GM12875 (cell line): ENCODE data around the gene ACTR2.

Experiments
- H3K4me3 ChIP-seq: one replicate; pipeline ENCODE4 v1.5.1; 2011; ENCODE audit warnings: low read depth, low read length, control low read depth
- TF ChIP-seq, protein P1 (sequence below): IDR thresholded peaks from 2 replicates; pipeline ENCODE4 v1.5.1; 2011; ENCODE audit warnings: low read depth, mild to moderate bottlenecking, control low read depth, inconsistent platforms, low read length, moderate library complexity, borderline replicate concordance; ENCODE audit not compliant: insufficient read depth

The ACTR2 gene

DNA sequence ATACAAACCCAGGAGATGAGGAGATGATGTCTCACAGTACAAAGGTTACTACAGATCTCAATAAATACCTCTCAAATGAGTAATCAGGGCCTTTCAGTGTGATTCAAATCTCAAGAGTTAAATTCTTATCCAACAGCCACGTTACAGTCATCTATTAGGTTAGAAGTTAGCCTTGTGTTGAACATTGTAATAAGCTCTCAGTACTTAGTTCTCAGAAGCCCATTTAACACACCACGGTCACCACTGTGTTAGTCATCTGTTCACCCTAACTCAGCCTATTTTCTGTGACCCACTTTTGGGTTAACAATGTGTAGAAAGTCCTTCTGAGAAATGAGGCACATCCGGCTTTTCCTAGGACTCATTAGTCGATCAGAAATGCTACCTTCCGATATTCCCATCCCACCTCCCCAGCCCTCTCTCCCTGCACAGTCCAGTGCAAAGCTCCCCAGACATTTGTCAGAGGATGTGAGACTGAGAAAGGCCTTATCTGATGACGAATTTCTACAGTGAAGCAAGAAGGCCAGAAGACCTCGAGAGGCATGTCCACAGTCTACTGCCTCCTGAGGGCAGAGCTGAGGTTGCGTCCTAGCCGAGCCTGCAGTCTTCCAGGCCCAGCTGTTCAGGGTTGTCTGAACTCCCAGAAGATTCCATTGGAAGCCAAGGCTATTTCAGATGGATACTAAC is 92.6 kb downstream of the ACTR2 start:
- H3K4me3 ChIP-seq, result no peak overlapping the region
- TF ChIP-seq, protein P1, sequence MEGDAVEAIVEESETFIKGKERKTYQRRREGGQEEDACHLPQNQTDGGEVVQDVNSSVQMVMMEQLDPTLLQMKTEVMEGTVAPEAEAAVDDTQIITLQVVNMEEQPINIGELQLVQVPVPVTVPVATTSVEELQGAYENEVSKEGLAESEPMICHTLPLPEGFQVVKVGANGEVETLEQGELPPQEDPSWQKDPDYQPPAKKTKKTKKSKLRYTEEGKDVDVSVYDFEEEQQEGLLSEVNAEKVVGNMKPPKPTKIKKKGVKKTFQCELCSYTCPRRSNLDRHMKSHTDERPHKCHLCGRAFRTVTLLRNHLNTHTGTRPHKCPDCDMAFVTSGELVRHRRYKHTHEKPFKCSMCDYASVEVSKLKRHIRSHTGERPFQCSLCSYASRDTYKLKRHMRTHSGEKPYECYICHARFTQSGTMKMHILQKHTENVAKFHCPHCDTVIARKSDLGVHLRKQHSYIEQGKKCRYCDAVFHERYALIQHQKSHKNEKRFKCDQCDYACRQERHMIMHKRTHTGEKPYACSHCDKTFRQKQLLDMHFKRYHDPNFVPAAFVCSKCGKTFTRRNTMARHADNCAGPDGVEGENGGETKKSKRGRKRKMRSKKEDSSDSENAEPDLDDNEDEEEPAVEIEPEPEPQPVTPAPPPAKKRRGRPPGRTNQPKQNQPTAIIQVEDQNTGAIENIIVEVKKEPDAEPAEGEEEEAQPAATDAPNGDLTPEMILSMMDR, result peak; percentile 67
